Measurements from ENCODE around the gene ZBTB20. TPM values are rescaled to one million over a fixed set of nuclear protein-coding genes. Genes with fewer than 3 reads are reported as not detected.

The ZBTB20 gene
- total RNA-seq, 3 donors from 2014 or later, result 62.9 to 150 (median 109) TPM

DNA sequence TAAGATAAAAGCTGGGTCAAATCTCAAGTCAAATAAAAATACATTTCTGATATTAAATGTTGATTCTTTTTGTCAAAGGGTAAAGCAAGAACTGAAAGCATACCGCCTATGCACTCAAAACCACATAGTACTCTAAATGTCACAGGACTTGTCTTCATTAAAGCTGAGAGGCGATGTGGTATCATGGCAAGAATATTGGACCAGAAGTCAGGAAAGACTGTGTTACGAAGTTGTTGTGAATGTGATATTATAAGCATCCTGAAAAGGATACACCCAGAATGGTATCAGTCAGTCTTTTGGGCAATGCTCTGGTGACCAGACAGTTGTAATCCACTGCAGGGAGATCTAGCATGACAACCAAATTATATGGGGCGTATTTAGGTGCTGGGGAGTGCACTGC lies 819.4 kb downstream of the ZBTB20 start:
- TF ChIP-seq POLR2AphosphoS5 (IDR thresholded peaks at IDR 0.05) (no peak), POLR2A (IDR thresholded peaks at IDR 0.05) (no peak), CTCF (IDR thresholded peaks at IDR 0.05) (no peak)
- DNase-seq (ENCODE audit: low spot score in 2 of 2), result no peak
- Histone ChIP-seq H3K27ac (no peak overlapping the region), H3K4me3 (no peak overlapping the region), H3K27me3 (no peaks in the 10 kb centered on the region), H3K36me3 (no peaks in the 10 kb centered on the region), H3K9me3 (no peaks in the 10 kb centered on the region), H3K4me1 (no peaks in the 10 kb centered on the region)
- intact Hi-C loops (cut with DNase I; ENCODE audit: low total_unique reads), result no loop called here

- TF ChIP-seq CTCF (IDR thresholded peaks at IDR 0.05) (no peak), POLR2A (IDR thresholded peaks at IDR 0.05) (no peak), POLR2AphosphoS5 (IDR thresholded peaks at IDR 0.05) (no peak)
- no peaks in the 10 kb centered on the region for H3K27me3 ChIP-seq
- H3K36me3 ChIP-seq, result no peaks in the 10 kb centered on the region
- intact Hi-C loops (cut with DNase I; ENCODE audit: low total_unique reads), result no loop called here
- no peak for DNase-seq (ENCODE audit: low spot score in 2 of 2)
- H3K4me3 ChIP-seq, result no peak overlapping the region
- no peak overlapping the region for H3K27ac ChIP-seq
- H3K4me1 ChIP-seq, result peaks cover 0 to 7% of the 10 kb centered on the region in 2 donors
- no peaks in the 10 kb centered on the region for H3K9me3 ChIP-seq
Observed at GRCh38 chr3:114323546-114324254, 823.4 kb downstream of the ZBTB20 start.

- Histone ChIP-seq H3K4me1 (peaks cover 0 to 7% of the 10 kb centered on the region in 2 donors), H3K27me3 (no peaks in the 10 kb centered on the region), H3K27ac (no peak overlapping the region), H3K4me3 (no peak overlapping the region), H3K9me3 (no peaks in the 10 kb centered on the region), H3K36me3 (no peaks in the 10 kb centered on the region)
- intact Hi-C loops (cut with DNase I; ENCODE audit: low total_unique reads), result no loop called here
- DNase-seq (ENCODE audit: low spot score in 2 of 2), result no peak
- no peak for TF ChIP-seq POLR2A (IDR thresholded peaks at IDR 0.05)
- TF ChIP-seq POLR2AphosphoS5 (IDR thresholded peaks at IDR 0.05), result no peak
- TF ChIP-seq CTCF (IDR thresholded peaks at IDR 0.05), result no peak
Observed at GRCh38 chr3:114320246-114320645, 826.8 kb downstream of the ZBTB20 start.

- Histone ChIP-seq H3K27ac (no peak overlapping the region), H3K27me3 (no peaks in the 10 kb centered on the region), H3K4me1 (peaks cover 0 to 7% of the 10 kb centered on the region in 2 donors), H3K9me3 (no peaks in the 10 kb centered on the region), H3K36me3 (no peaks in the 10 kb centered on the region), H3K4me3 (no peak overlapping the region)
- DNase-seq (ENCODE audit: low spot score in 2 of 2), result no peak
- intact Hi-C loops (cut with DNase I; ENCODE audit: low total_unique reads), result no loop called here
- TF ChIP-seq POLR2AphosphoS5 (IDR thresholded peaks at IDR 0.05) (no peak), CTCF (IDR thresholded peaks at IDR 0.05) (no peak), POLR2A (IDR thresholded peaks at IDR 0.05) (no peak)
Observed at GRCh38 chr3:114319453-114319852, 827.6 kb downstream of the ZBTB20 start.

DNA sequence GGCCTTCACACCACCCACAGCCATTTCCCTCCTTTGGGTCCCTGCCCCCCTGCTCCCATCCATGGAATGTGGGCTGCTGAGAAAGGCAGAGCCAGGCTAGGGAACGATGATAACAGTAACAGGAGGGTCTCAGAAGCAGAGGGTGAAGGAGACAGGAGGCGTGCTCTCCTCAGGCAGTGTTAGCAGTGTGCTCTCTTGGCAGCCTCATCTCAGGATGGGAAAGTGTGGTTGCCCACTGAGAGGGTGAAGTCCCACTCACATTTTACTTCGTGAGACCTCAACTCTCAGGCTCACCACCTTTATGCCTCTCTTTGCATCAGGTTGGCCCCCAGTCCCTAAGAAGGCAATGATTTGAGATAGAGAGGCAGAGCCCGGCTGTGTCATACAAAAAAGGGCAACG lies 828.8 kb downstream of the ZBTB20 start:
- H3K27ac ChIP-seq, result no peak overlapping the region
- intact Hi-C loops (cut with DNase I; ENCODE audit: low total_unique reads), result no loop called here
- no peak for TF ChIP-seq CTCF (IDR thresholded peaks at IDR 0.05)
- no peak for TF ChIP-seq POLR2A (IDR thresholded peaks at IDR 0.05)
- TF ChIP-seq POLR2AphosphoS5 (IDR thresholded peaks at IDR 0.05), result no peak
- DNase-seq (ENCODE audit: low spot score in 2 of 2), result no peak
- no peaks in the 10 kb centered on the region for H3K27me3 ChIP-seq
- H3K36me3 ChIP-seq, result no peaks in the 10 kb centered on the region
- no peaks in the 10 kb centered on the region for H3K9me3 ChIP-seq
- H3K4me1 ChIP-seq, result peaks cover 0 to 7% of the 10 kb centered on the region in 2 donors
- H3K4me3 ChIP-seq, result no peak overlapping the region
